NB4 (cell line): ENCODE results near the gene PCCA.
"Not testable (repeated sequence)": the region's sequence is repeated elsewhere in the genome, so short reads cannot be mapped to it uniquely, and the experiment has no call there.

ENCODE experiments used
- DNase-seq: peaks from one replicate; pipeline ENCODE4 v3.0.0; 2010; ENCODE audit warnings: low read depth
- H3K4me3 ChIP-seq: one replicate; pipeline ENCODE4 v1.5.1; 2011; ENCODE audit warnings: mild to moderate bottlenecking, low read depth, low read length, moderate library complexity
- CTCF ChIP-seq: IDR thresholded peaks from one replicate; pipeline ENCODE4 v1.5.1; 2012; ENCODE audit warnings: low read depth, low read length
- MYC ChIP-seq: IDR thresholded peaks from 2 replicates; pipeline ENCODE4 v1.6.1; 2011; ENCODE audit warnings: low read depth, low read length
- POLR2A ChIP-seq: IDR thresholded peaks from 2 replicates; pipeline ENCODE4 v1.6.1; 2011; ENCODE audit warnings: mild to moderate bottlenecking; ENCODE audit not compliant: insufficient read length; ENCODE audit errors: extremely low read depth
- TF ChIP-seq, protein P1 (sequence below): IDR thresholded peaks from 2 replicates; pipeline ENCODE4 v1.6.1; 2011; ENCODE audit warnings: low read depth, low read length

The PCCA gene

DNA sequence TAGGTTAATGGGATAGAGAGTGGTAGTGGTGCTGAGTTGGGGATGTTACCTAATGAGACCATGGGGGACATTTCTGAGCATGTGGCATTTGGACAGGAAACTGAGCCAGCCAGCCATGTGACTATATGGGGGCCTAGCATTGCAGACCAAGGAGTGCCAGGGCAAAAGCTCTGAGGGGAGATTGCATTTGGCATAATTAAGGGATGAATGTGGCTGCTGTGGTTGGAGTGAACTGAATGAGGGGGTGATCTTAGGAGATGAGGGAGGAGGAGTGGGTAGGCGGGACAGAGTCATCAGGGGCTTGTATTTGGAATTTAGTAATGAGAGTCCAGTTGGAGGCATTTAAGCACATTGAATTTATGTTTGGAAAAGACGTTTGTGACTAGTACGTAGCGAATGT lies 6.6 kb downstream of the PCCA start:
- TF ChIP-seq, protein P1, sequence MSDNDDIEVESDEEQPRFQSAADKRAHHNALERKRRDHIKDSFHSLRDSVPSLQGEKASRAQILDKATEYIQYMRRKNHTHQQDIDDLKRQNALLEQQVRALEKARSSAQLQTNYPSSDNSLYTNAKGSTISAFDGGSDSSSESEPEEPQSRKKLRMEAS, result 0 out of 2 replicates have a peak, but pooled peaks have one; percentile 28
- TF ChIP-seq POLR2A, result no peak
- no peak overlapping the region for H3K4me3 ChIP-seq
- DNase-seq, result no peak

GRCh38 chr13:100096526-100096925 lies 7.6 kb downstream of the PCCA start:
- TF ChIP-seq POLR2A (no peak), MYC (no peak), CTCF (no peak)
- TF ChIP-seq, protein P1, result no peak
- no peak overlapping the region for H3K4me3 ChIP-seq
- DNase-seq, result no peak

GRCh38 chr13:100097821-100098220 lies 8.9 kb downstream of the PCCA start:
- no peak for TF ChIP-seq POLR2A
- no peak for TF ChIP-seq MYC
- no peak for TF ChIP-seq CTCF
- TF ChIP-seq, protein P1, result no peak
- DNase-seq, result no peak
- H3K4me3 ChIP-seq, result no peak overlapping the region

GRCh38 chr13:100098445-100099116 lies 9.7 kb downstream of the PCCA start:
- no peak overlapping the region for H3K4me3 ChIP-seq
- TF ChIP-seq, protein P1, result no peak
- no peak for TF ChIP-seq MYC
- no peak for TF ChIP-seq POLR2A
- no peak for TF ChIP-seq CTCF
- no peak for DNase-seq

DNA sequence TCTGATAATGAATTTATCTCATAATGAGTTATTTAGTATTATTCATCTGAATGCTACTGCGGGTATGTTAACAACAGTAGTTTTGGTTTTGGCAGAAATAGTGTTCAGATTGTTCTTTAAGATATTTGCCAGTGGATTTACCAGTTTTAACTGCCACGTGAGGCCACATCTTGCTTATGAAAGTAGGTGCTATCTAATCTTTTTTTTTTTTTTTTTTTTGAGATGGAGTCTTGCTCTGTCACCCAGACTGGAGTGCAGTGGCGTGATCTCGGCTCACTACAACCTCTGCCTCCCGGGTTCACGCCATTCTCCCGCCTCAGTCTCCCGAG lies 10.2 kb downstream of the PCCA start:
- H3K4me3 ChIP-seq, DNase-seq: not testable (repeated sequence)

DNA sequence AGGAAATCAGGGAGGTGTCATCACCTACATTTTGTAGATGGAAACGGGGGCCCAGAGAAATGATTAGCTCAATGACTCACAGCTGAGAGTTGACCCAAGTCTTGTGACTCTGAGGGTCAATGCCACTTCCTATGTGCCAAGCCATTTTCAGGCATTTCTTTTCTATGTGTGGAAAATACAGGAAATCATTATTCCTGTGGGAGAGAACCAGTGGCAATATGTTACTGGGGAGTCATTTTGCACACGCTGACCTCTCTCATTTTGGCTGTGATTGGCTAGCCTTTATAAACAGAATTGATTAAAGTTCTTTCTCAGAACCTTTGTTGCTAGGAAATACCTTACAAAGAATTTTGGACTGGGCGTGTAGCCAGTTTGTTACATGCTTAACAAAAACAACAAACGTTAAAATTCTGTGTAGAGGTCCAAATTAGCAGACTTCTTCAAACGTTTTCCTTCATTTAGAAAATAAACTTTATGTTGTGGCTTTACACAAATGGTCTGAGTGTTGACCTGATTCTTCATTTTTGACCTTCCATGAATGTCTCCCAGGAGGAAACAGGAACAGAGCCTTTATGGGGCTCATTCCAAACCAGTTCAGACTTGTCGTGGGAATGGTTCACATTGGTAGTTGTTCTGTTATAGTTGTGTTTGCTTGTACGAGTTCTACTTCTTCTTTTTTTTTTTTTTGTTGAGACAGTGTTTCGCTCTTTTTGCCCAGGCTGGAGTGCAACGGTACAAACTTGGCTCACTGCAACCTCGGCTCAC lies 11.4 kb downstream of the PCCA start:
- H3K4me3 ChIP-seq, result no peak overlapping the region
- no peak for DNase-seq
- TF ChIP-seq, protein P1, result no peak
- no peak for TF ChIP-seq MYC
- no peak for TF ChIP-seq CTCF
- no peak for TF ChIP-seq POLR2A
